Measurements from ENCODE around the gene OR56A5. TPM values are rescaled to one million over a fixed set of nuclear protein-coding genes. Genes with fewer than 3 reads are reported as not detected.
"Not testable (repeated sequence)": the region's sequence is repeated elsewhere in the genome, so short reads cannot be mapped to it uniquely, and the experiment has no call there.

The OR56A5 gene
- total and polyA plus RNA-seq, 11 donors: not detected

DNA sequence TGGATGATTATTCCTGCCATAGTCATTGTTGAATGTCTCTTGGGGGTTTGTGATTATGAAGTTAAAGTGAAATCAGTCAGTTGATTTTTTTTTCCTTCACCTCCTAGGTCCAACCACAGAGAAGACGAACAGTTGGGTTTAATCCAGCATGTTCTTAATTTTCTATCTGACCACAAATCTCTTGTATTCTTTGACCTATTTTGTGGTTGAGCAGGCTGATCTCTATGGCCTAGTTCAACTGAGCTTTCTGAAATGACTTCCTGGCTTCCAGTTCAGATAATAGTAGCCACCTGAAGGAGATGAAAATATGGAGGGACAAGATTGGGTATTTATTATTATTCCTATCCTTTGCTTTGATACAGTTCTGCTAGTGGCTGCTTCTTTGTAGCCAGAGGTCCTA is 5.2 kb upstream of the OR56A5 start:
- 57 to 85% (median 66%) methylated on average over 1 of the region's 1 CpG for WGBS, 4 donors
- Histone ChIP-seq H3K9me3 (peaks cover 0 to 14% (median 0%) of the 10 kb centered on the region in 12 donors), H3K27ac (no peak overlapping the region), H3K4me1 (no peaks in the 10 kb centered on the region), H3K27me3 (peaks cover 0 to 5% (median 0%) of the 10 kb centered on the region in 9 donors), H3K4me3 (no peak overlapping the region), H3K36me3 (no peaks in the 10 kb centered on the region)
- ATAC-seq (no peak), DNase-seq (no peak)
- intact Hi-C loops (cut with DNase I): no loop called here
- TF ChIP-seq, protein P1, sequence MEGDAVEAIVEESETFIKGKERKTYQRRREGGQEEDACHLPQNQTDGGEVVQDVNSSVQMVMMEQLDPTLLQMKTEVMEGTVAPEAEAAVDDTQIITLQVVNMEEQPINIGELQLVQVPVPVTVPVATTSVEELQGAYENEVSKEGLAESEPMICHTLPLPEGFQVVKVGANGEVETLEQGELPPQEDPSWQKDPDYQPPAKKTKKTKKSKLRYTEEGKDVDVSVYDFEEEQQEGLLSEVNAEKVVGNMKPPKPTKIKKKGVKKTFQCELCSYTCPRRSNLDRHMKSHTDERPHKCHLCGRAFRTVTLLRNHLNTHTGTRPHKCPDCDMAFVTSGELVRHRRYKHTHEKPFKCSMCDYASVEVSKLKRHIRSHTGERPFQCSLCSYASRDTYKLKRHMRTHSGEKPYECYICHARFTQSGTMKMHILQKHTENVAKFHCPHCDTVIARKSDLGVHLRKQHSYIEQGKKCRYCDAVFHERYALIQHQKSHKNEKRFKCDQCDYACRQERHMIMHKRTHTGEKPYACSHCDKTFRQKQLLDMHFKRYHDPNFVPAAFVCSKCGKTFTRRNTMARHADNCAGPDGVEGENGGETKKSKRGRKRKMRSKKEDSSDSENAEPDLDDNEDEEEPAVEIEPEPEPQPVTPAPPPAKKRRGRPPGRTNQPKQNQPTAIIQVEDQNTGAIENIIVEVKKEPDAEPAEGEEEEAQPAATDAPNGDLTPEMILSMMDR (IDR thresholded peaks at IDR 0.05): no peak
- no peak for TF ChIP-seq POLR2A (IDR thresholded peaks at IDR 0.05)

DNA sequence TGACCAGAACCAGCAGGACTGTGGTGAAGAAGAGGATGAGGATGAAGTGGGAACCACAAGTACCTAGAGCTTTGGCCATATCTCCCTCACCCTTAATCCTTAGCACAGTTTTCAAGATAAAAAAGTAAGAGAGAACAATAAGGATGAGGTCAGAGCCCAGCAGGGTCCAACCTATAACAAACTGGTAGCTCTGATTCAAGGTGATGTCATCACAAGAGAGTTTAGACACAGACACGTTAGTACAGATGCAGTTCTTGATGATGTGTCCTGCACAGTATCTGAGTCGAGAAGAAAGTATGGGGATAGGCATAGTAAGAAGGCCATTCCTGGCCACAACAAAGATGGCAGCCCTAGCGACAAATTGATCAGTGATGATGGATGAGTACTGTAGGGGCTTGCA is 586 bp downstream of the OR56A5 start:
- no peak overlapping the region for H3K27ac ChIP-seq
- intact Hi-C loops (cut with DNase I): no loop called here
- ATAC-seq: no peak
- peaks cover 0 to 21% (median 5%) of the 10 kb centered on the region in 12 donors for H3K9me3 ChIP-seq
- H3K27me3 ChIP-seq: peaks cover 0 to 5% (median 0%) of the 10 kb centered on the region in 9 donors
- 42 to 74% (median 63%) methylated on average over 3 of the region's 3 CpGs for WGBS, 4 donors
- H3K4me1 ChIP-seq: no peaks in the 10 kb centered on the region
- no peaks in the 10 kb centered on the region for H3K36me3 ChIP-seq
- DNase-seq: no peak
- no peak overlapping the region for H3K4me3 ChIP-seq
- TF ChIP-seq POLR2A (IDR thresholded peaks at IDR 0.05): no peak
- TF ChIP-seq, protein P1 (IDR thresholded peaks at IDR 0.05): no peak

DNA sequence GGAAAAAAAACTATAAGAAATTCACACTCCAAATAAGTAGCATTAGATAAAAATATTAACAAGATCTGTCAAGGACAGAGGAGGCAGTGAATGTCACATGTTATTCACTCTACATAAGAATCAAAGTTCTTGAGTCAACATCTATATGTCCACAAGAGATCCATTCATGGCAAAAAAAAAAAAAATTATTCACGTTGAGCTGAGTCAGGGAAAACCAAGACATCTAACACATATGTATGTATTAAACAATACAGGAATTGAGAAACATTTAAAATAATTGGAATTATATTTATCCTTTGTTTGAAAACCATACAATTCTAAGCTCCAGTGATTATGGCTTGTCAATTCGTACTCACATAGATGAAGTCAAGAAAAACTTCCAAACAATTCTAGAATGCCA is 1.3 kb downstream of the OR56A5 start:
- H3K4me3 ChIP-seq: no peak overlapping the region
- H3K4me1 ChIP-seq: no peaks in the 10 kb centered on the region
- TF ChIP-seq, protein P1 (IDR thresholded peaks at IDR 0.05): no peak
- no peak for TF ChIP-seq POLR2A (IDR thresholded peaks at IDR 0.05)
- ATAC-seq: no peak
- H3K27ac ChIP-seq: no peak overlapping the region
- peaks cover 0 to 25% (median 5%) of the 10 kb centered on the region in 12 donors for H3K9me3 ChIP-seq
- intact Hi-C loops (cut with DNase I): no loop called here
- 60 to 74% (median 68%) methylated on average over 2 of the region's 2 CpGs for WGBS, 4 donors
- no peak for DNase-seq
- peaks cover 0 to 5% (median 0%) of the 10 kb centered on the region in 9 donors for H3K27me3 ChIP-seq
- no peaks in the 10 kb centered on the region for H3K36me3 ChIP-seq

DNA sequence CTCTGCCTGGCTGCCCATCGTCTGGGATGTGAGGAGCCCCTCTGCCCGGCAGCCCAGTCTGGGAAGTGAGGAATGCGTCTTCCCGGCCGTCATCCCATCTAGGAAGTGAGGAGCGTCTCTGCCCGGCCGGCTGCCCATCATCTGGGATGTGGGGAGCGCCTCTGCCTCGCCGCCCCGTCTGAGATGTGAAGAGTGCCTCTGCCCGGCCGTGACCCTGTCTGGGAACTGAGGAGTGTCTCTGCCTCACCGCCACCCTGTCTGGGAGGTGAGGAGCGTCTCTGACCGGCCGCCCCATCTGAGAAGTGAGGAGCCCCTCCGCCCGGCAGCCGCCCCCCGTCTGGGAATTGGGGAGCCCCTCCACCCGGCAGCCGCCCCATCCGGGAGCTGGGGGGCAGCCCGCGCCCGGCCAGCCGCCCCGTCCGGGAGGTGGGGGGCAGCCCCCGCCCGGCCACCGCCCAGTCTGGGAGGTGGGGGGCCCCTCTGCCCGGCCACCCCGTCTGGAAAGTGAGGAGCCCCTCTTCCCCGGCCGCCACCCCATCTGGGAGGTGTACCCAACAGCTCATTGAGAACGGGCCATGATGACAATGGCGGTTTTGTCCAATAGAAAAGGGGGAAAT is 7.5 kb downstream of the OR56A5 start:
- H3K36me3 ChIP-seq; H3K4me3 ChIP-seq; H3K27ac ChIP-seq; H3K4me1 ChIP-seq; H3K27me3 ChIP-seq; intact Hi-C loops (cut with DNase I); ATAC-seq: not testable (repeated sequence)
- peaks cover 0 to 43% (median 5%) of the 10 kb centered on the region in 12 donors for H3K9me3 ChIP-seq
- peak in 1 of 5 donors; percentile 60 for DNase-seq
- WGBS, 4 donors: 78 to 96% (median 94%) methylated on average over 9 to 40 of the region's 40 CpGs

DNA sequence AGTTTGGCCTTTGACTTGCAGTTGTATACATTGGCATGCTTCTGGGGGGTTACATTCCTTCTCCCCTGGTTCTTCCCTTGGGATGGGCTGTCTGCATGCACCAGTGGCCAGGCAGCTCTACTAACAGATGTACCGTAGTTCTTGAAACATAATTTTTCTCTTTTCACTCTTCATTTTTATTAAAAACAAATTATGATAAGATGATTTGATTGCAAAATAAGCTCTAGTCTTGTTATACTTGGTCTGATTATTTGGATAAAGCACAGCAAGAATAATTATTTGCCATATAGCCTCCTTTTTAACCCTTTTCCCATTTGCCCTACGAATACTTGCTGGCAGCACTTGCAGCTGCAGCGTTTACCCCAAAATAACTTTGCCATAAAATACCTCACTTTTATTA is 12.7 kb downstream of the OR56A5 start:
- 84 to 88% (median 87%) methylated on average over 3 of the region's 3 CpGs for WGBS, 4 donors
- Histone ChIP-seq H3K27me3 (peaks cover 0 to 2% (median 0%) of the 10 kb centered on the region in 9 donors), H3K4me1 (no peaks in the 10 kb centered on the region), H3K27ac (no peak overlapping the region), H3K36me3 (no peaks in the 10 kb centered on the region), H3K9me3 (peaks cover 0 to 14% (median 0%) of the 10 kb centered on the region in 12 donors), H3K4me3 (no peak overlapping the region)
- TF ChIP-seq, protein P1 (IDR thresholded peaks at IDR 0.05): no peak
- no peak for TF ChIP-seq POLR2A (IDR thresholded peaks at IDR 0.05)
- intact Hi-C loops (cut with DNase I): no loop called here
- ATAC-seq (no peak), DNase-seq (no peak)
